ENCODE data around the gene TPO.
"Not testable (repeated sequence)": the region's sequence is repeated elsewhere in the genome, so short reads cannot be mapped to it uniquely, and the experiment has no call there.

Gene TPO

DNA sequence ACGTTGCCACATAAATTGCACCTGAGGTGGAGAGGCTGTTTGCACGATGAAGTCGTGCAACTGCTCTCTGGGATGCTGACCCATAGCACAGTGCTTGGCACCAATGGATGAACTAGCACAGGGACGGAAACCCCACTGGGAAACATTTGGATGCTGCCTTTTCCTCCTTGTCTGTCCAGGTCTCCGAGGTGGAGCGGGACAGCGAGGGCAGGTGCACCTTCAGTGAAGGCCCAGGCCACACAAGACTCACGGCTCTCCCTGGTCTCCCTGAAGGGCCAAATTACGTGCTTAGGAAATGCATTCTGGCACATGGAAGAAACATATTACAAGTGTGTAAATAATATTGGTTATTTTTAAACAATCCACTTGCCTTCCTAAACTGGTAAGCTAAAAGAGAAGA lies 70.3 kb downstream of the TPO start:
- no peak overlapping the region for H3K4me3 ChIP-seq (ENCODE audit: low read depth, low read length)
- no peak overlapping the region for H2AFZ ChIP-seq (ENCODE audit: low read length, unreplicated experiment)
- no peaks in the 10 kb centered on the region for H3K36me3 ChIP-seq (ENCODE audit: insufficient read depth, low read length)
- no peaks in the 10 kb centered on the region for H3K79me2 ChIP-seq (ENCODE audit: control insufficient read depth, insufficient read depth, low read length, unreplicated experiment)
- H3K27ac ChIP-seq (ENCODE audit: low read depth, low read length) = no peak overlapping the region
- H3K27me3 ChIP-seq (ENCODE audit: insufficient read depth, low read length) = no peaks in the 10 kb centered on the region
- no peaks in the 10 kb centered on the region for H3K4me1 ChIP-seq (ENCODE audit: control insufficient read depth, insufficient read depth, low read length, unreplicated experiment)

DNA sequence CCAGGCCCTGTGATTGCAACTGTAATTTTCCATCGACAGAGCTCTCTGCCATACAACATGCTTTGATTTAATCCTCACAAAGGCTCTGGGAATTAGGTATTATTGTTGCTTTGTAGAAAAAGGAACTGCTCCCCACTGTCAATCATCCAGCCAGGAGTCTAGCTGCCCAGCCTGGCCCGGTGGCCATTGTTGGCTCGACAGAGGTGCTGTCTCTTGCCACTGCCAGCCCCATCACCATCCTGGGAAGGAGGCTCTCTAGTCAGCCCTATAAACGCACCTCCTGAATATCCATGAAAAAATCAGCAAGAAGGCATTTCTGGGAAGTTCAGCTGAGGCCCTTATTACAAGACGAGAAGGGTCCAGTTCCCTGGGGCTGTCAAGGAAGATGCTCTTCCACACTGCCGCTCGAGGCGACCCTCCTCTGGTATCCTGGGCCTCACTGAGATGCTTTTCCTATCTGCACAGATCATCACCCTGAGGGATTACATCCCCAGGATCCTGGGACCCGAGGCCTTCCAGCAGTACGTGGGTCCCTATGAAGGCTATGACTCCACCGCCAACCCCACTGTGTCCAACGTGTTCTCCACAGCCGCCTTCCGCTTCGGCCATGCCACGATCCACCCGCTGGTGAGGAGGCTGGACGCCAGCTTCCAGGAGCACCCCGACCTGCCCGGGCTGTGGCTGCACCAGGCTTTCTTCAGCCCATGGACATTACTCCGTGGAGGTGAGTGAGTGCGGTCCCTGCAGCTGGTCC lies 71.0 kb downstream of the TPO start:
- Histone ChIP-seq H2AFZ (ENCODE audit: low read length, unreplicated experiment) (no peak overlapping the region), H3K79me2 (ENCODE audit: control insufficient read depth, insufficient read depth, low read length, unreplicated experiment) (no peaks in the 10 kb centered on the region), H3K27me3 (ENCODE audit: insufficient read depth, low read length) (no peaks in the 10 kb centered on the region), H3K36me3 (ENCODE audit: insufficient read depth, low read length) (no peaks in the 10 kb centered on the region), H3K4me3 (ENCODE audit: low read depth, low read length) (no peak overlapping the region), H3K4me1 (ENCODE audit: control insufficient read depth, insufficient read depth, low read length, unreplicated experiment) (no peaks in the 10 kb centered on the region), H3K27ac (ENCODE audit: low read depth, low read length) (no peak overlapping the region)

DNA sequence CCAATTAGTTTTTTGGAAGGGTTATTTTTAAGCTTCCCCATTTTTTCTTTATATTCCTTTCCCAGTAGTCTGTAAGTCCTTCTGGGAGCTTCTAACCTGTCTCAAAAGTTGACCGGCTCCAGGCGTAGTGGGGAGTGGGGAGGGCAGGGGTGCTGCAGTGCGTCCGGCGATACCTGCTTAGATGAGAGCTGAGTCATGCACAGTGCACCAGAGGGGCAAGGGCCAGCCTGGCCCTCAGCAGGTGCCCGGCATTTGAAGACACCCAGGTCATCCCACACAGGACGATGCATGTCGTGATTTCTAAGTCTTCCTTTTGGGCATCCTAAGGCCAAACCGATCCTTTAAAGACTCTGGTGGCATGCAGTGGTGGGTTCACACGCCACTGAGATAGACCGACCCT lies 73.4 kb downstream of the TPO start:
- Histone ChIP-seq H3K27me3 (ENCODE audit: insufficient read depth, low read length) (no peaks in the 10 kb centered on the region), H2AFZ (ENCODE audit: low read length, unreplicated experiment) (no peak overlapping the region), H3K4me1 (ENCODE audit: control insufficient read depth, insufficient read depth, low read length, unreplicated experiment) (no peaks in the 10 kb centered on the region), H3K4me3 (ENCODE audit: low read depth, low read length) (no peak overlapping the region), H3K36me3 (ENCODE audit: insufficient read depth, low read length) (no peaks in the 10 kb centered on the region), H3K79me2 (ENCODE audit: control insufficient read depth, insufficient read depth, low read length, unreplicated experiment) (no peaks in the 10 kb centered on the region), H3K27ac (ENCODE audit: low read depth, low read length) (no peak overlapping the region)

DNA sequence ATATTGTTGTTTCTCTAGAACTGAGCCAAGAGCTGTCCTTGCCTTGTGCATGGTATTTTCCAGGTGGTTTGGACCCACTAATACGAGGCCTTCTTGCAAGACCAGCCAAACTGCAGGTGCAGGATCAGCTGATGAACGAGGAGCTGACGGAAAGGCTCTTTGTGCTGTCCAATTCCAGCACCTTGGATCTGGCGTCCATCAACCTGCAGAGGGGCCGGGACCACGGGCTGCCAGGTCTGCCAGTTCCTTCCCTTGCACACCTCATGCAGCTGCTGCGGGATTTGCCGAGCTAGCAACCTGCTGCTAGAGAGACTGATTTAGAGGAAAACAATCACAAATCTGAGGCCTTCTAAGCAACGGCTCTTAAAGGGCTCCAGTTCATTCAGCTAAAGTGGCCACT lies 74.5 kb downstream of the TPO start:
- no peaks in the 10 kb centered on the region for H3K27me3 ChIP-seq (ENCODE audit: insufficient read depth, low read length)
- H3K27ac ChIP-seq (ENCODE audit: low read depth, low read length) = no peak overlapping the region
- no peaks in the 10 kb centered on the region for H3K4me1 ChIP-seq (ENCODE audit: control insufficient read depth, insufficient read depth, low read length, unreplicated experiment)
- H2AFZ ChIP-seq (ENCODE audit: low read length, unreplicated experiment) = no peak overlapping the region
- H3K4me3 ChIP-seq (ENCODE audit: low read depth, low read length) = no peak overlapping the region
- no peaks in the 10 kb centered on the region for H3K79me2 ChIP-seq (ENCODE audit: control insufficient read depth, insufficient read depth, low read length, unreplicated experiment)
- no peaks in the 10 kb centered on the region for H3K36me3 ChIP-seq (ENCODE audit: insufficient read depth, low read length)

DNA sequence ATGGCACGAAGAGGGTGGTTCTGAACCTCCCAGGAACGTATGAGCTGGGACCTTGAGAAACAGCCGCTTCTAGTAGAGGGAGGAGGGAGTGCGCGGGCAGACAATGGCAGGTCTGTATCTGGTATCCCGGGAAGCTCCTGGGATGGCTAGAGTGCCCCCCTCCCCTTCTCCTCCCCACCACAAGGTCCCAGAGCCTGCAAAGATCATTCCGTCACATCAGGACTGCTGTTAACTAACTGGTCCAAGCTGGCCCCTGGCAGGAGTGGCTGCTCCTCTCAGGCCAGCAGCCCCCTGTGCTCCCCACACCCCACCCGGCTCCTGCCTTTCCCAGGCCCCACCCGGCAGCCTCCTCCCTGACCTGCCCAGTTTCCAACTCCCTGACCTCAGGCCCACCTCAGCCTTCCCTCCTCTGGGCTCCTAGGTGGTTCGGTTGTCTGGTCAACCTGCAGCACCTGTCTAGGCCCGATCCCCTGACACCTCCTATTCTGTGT lies 75.0 kb downstream of the TPO start:
- no peaks in the 10 kb centered on the region for H3K27me3 ChIP-seq (ENCODE audit: insufficient read depth, low read length)
- H3K36me3 ChIP-seq (ENCODE audit: insufficient read depth, low read length) = no peaks in the 10 kb centered on the region
- no peak overlapping the region for H3K27ac ChIP-seq (ENCODE audit: low read depth, low read length)
- H2AFZ ChIP-seq (ENCODE audit: low read length, unreplicated experiment) = no peak overlapping the region
- H3K79me2 ChIP-seq (ENCODE audit: control insufficient read depth, insufficient read depth, low read length, unreplicated experiment) = no peaks in the 10 kb centered on the region
- H3K4me1 ChIP-seq (ENCODE audit: control insufficient read depth, insufficient read depth, low read length, unreplicated experiment) = no peaks in the 10 kb centered on the region
- H3K4me3 ChIP-seq (ENCODE audit: low read depth, low read length) = no peak overlapping the region

DNA sequence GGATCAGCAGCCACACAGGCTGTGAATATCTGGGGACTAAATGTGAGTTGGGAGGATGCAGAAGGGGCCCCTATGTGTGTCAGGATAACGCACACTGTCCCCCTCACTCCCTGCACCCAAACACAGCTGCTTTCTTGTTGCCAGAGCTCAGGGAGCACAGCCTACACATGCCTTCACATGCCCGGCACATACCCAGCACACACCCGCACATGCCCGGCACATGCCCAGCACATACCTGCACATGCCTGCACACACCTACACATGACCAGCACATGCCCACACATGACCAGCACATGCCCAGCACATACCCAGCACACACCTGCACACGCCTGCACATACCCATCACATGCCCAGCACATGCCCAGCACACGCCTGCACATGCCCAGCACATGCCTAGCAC lies 75.6 kb downstream of the TPO start:
- Histone ChIP-seq H3K27ac (ENCODE audit: low read depth, low read length) (no peak overlapping the region), H3K4me3 (ENCODE audit: low read depth, low read length) (no peak overlapping the region), H3K27me3 (ENCODE audit: insufficient read depth, low read length) (no peaks in the 10 kb centered on the region), H3K36me3 (ENCODE audit: insufficient read depth, low read length) (no peaks in the 10 kb centered on the region), H3K4me1 (ENCODE audit: control insufficient read depth, insufficient read depth, low read length, unreplicated experiment) (no peaks in the 10 kb centered on the region), H2AFZ (ENCODE audit: low read length, unreplicated experiment) (no peak overlapping the region), H3K79me2 (ENCODE audit: control insufficient read depth, insufficient read depth, low read length, unreplicated experiment) (no peaks in the 10 kb centered on the region)

DNA sequence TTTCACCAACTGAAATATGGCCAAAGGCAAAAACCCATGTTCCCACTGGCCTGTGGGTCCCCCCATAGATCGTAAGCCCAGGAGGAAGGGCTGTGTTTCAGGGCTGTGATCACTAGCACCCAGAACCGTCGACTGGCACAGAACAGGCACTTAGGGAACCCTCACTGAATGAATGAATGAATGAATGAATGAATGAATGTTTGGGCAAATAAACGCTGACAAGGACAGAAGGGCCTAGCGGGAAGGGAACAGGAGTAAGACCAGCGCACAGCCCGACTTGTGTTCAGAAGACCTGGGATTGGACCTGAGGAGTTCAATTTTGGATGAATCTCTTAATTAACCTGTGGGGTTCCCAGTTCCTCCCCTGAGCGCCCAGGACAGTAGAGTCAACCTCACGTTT lies 76.2 kb downstream of the TPO start:
- H3K4me3 ChIP-seq (ENCODE audit: low read depth, low read length) = no peak overlapping the region
- no peak overlapping the region for H3K27ac ChIP-seq (ENCODE audit: low read depth, low read length)
- H3K79me2 ChIP-seq (ENCODE audit: control insufficient read depth, insufficient read depth, low read length, unreplicated experiment) = no peaks in the 10 kb centered on the region
- no peaks in the 10 kb centered on the region for H3K36me3 ChIP-seq (ENCODE audit: insufficient read depth, low read length)
- no peaks in the 10 kb centered on the region for H3K4me1 ChIP-seq (ENCODE audit: control insufficient read depth, insufficient read depth, low read length, unreplicated experiment)
- no peaks in the 10 kb centered on the region for H3K27me3 ChIP-seq (ENCODE audit: insufficient read depth, low read length)
- no peak overlapping the region for H2AFZ ChIP-seq (ENCODE audit: low read length, unreplicated experiment)

DNA sequence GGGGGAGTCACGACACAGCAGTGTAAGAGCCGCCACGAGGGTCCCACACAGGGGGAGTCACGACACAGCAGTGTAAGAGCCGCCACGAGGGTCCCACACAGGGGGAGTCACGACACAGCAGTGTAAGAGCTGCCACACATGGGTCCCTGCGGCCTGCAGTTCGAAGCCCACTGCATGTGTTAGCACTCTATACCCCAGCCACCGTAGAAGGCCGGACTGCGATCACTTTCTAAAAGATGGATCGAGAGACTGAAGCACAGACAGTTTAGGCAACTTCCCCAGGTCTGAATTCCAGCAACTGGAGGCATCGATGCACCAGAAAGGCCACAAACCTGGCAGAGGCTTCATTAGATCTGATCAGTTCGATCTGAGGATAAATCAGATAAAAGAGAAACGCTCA lies 77.1 kb downstream of the TPO start:
- H3K36me3 ChIP-seq (ENCODE audit: insufficient read depth, low read length); H3K4me1 ChIP-seq (ENCODE audit: control insufficient read depth, insufficient read depth, low read length, unreplicated experiment); H3K79me2 ChIP-seq (ENCODE audit: control insufficient read depth, insufficient read depth, low read length, unreplicated experiment); H3K27me3 ChIP-seq (ENCODE audit: insufficient read depth, low read length); H3K4me3 ChIP-seq (ENCODE audit: low read depth, low read length); H3K27ac ChIP-seq (ENCODE audit: low read depth, low read length); H2AFZ ChIP-seq (ENCODE audit: low read length, unreplicated experiment): not testable (repeated sequence)

DNA sequence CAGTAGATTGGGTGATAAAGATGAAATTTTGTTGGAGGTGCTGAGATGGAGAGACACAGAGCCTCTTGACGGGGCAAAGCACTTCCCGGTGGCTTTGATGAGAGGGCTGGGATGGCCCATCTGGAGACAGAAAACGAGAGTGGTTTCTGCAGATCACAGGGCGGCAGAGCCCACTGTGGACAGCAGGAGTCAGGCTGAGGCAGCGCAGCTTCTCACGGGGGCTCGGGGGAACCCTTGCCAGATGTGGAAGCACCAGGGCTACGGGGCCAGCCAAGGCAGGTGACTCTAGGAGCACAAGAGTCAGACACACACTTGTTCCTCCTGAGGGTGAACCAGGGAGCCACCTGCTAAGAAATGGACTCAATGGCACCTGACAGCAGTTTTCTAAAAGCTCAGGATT lies 78.5 kb downstream of the TPO start:
- Histone ChIP-seq H3K4me1 (ENCODE audit: control insufficient read depth, insufficient read depth, low read length, unreplicated experiment) (no peaks in the 10 kb centered on the region), H3K27ac (ENCODE audit: low read depth, low read length) (no peak overlapping the region), H2AFZ (ENCODE audit: low read length, unreplicated experiment) (no peak overlapping the region), H3K79me2 (ENCODE audit: control insufficient read depth, insufficient read depth, low read length, unreplicated experiment) (no peaks in the 10 kb centered on the region), H3K27me3 (ENCODE audit: insufficient read depth, low read length) (no peaks in the 10 kb centered on the region), H3K36me3 (ENCODE audit: insufficient read depth, low read length) (no peaks in the 10 kb centered on the region), H3K4me3 (ENCODE audit: low read depth, low read length) (no peak overlapping the region)

DNA sequence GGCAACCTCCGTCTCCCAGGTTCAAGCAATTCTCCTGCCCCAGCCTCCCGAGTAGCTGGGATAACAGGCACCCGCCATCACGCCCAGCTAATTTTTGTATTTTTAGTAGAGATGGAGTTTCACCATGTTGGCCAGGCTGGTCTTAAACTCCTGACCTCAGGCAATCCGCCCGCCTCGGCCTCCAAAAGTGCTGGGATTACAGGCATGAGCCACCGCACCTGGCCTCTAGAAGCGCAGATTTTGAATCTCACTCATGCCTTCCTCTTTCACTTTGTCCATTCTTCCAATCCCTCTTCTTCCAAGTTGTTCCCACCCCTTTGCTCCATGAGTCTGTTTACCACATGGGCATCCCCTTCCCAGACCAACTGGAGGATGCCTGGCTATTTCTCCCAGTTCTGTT lies 79.0 kb downstream of the TPO start:
- not testable (repeated sequence) for H3K27ac ChIP-seq (ENCODE audit: low read depth, low read length); H3K36me3 ChIP-seq (ENCODE audit: insufficient read depth, low read length); H3K27me3 ChIP-seq (ENCODE audit: insufficient read depth, low read length); H2AFZ ChIP-seq (ENCODE audit: low read length, unreplicated experiment); H3K79me2 ChIP-seq (ENCODE audit: control insufficient read depth, insufficient read depth, low read length, unreplicated experiment); H3K4me3 ChIP-seq (ENCODE audit: low read depth, low read length); H3K4me1 ChIP-seq (ENCODE audit: control insufficient read depth, insufficient read depth, low read length, unreplicated experiment)

DNA sequence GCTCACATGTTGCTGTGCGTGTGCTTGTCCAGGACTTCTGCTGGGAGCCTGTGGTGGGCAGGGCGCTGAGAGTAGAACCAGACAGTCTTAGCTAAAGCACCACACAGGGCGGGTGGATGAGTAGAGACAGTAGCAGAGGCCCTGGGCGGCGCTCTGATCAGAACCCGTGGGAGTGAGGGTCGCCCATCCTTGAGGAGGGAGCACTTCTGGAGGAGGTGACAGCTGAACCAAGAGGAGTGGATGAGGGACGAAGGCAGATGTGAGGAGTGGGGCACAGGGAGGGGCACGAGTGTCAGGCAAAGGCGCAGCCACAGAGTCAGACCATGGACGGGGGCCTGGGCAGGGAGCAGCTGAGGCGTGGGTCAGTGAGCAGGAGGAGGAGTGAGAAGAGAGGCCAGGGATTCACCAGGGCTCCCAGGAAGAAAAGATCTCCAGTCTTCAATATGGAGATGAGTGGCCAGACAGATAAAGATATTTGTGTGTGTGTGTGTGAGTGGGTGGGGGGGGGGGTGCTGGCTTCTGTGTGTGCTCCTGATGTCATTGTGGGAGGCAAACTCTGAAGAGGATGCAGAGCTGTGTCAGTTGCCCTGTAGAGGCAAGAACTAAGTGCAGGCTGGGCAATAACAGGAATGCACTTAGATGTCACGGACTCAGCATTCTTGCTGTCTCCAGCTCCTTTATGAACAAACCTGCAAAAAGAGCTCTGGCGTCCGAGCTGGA lies 79.6 kb downstream of the TPO start:
- no peaks in the 10 kb centered on the region for H3K79me2 ChIP-seq (ENCODE audit: control insufficient read depth, insufficient read depth, low read length, unreplicated experiment)
- no peaks in the 10 kb centered on the region for H3K4me1 ChIP-seq (ENCODE audit: control insufficient read depth, insufficient read depth, low read length, unreplicated experiment)
- H2AFZ ChIP-seq (ENCODE audit: low read length, unreplicated experiment) = no peak overlapping the region
- no peak overlapping the region for H3K4me3 ChIP-seq (ENCODE audit: low read depth, low read length)
- no peaks in the 10 kb centered on the region for H3K36me3 ChIP-seq (ENCODE audit: insufficient read depth, low read length)
- no peaks in the 10 kb centered on the region for H3K27me3 ChIP-seq (ENCODE audit: insufficient read depth, low read length)
- H3K27ac ChIP-seq (ENCODE audit: low read depth, low read length) = no peak overlapping the region

Data from ACC112 (cell line).